ENCODE measurements around the gene SLC4A5. TPM values are rescaled to one million over a fixed set of nuclear protein-coding genes. Genes with fewer than 3 reads are reported as not detected.

Gene SLC4A5
- total RNA-seq, 1 donor from 2014 or later: 4.4 TPM

DNA sequence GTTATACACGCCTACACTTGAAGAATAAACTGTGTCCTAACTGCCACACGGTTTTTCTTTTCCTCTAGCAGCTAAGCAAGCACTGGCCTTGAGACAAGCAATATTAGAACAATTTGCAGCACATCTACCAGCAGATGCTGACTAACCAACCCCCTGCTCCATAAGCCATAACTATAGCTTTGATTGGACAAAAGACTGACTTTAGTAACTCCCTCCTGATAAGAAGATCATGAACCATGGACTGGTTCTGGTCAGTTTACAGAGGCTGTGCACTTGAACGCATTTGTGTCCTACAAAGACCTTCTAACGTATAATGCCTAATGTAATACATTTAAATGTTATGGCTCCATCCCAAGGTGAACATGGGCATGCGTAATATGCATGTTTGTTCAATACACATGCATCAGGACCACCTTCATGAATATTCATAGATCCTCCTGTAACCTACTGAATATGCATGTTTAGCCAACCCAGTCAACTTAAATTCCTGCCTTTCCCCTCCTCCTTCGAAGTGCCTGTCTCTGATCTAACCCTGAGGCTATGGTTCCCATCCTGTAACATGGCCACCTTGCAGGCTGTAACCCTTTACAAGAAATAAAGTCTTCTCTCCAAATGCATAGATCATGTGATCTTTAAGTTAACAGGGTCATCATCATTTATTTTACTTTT is 26.5 kb downstream of the SLC4A5 start:
- Histone ChIP-seq H3K4me3 (no peak overlapping the region), H3K4me1 (no peaks in the 10 kb centered on the region), H3K9me3 (no peaks in the 10 kb centered on the region), H3K36me3 (no peaks in the 10 kb centered on the region), H3K27ac (no peak overlapping the region), H3K27me3 (no peaks in the 10 kb centered on the region)
- no peak for TF ChIP-seq POLR2AphosphoS5 (IDR thresholded peaks at IDR 0.05; ENCODE audit: insufficient read depth in 1 of 2, low read depth in 1 of 2)
- TF ChIP-seq, protein P1, sequence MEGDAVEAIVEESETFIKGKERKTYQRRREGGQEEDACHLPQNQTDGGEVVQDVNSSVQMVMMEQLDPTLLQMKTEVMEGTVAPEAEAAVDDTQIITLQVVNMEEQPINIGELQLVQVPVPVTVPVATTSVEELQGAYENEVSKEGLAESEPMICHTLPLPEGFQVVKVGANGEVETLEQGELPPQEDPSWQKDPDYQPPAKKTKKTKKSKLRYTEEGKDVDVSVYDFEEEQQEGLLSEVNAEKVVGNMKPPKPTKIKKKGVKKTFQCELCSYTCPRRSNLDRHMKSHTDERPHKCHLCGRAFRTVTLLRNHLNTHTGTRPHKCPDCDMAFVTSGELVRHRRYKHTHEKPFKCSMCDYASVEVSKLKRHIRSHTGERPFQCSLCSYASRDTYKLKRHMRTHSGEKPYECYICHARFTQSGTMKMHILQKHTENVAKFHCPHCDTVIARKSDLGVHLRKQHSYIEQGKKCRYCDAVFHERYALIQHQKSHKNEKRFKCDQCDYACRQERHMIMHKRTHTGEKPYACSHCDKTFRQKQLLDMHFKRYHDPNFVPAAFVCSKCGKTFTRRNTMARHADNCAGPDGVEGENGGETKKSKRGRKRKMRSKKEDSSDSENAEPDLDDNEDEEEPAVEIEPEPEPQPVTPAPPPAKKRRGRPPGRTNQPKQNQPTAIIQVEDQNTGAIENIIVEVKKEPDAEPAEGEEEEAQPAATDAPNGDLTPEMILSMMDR (IDR thresholded peaks at IDR 0.05): no peak
- no peak for TF ChIP-seq POLR2A (IDR thresholded peaks at IDR 0.05)
- intact Hi-C loops (cut with DNase I): no loop called here
- DNase-seq (ENCODE audit: extremely low spot score in 2 of 2): no peak

DNA sequence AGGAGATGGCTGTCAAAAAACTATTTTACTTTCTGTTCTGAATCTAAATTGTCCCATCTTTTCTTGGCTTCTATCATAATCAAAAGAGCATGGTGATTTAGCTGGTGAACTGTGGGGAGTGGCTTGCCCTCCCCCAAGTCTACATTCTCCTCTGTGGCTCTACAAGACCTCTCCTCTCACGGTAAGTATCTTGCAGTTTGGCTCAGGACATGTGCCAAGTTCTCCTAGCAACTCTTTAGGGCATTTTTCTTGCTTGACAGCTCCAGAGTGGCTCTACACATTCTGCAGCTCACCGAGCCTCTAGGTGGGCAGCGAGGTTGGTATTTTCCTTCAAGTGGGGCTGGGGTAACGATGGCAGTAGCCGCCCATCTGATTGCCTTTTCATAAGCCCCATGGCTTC is 29.1 kb downstream of the SLC4A5 start:
- Histone ChIP-seq H3K4me1 (no peaks in the 10 kb centered on the region), H3K27ac (no peak overlapping the region), H3K4me3 (no peak overlapping the region), H3K36me3 (no peaks in the 10 kb centered on the region), H3K9me3 (no peaks in the 10 kb centered on the region), H3K27me3 (no peaks in the 10 kb centered on the region)
- intact Hi-C loops (cut with DNase I): no loop called here
- no peak for DNase-seq (ENCODE audit: extremely low spot score in 2 of 2)
- no peak for TF ChIP-seq POLR2AphosphoS5 (IDR thresholded peaks at IDR 0.05; ENCODE audit: insufficient read depth in 1 of 2, low read depth in 1 of 2)
- TF ChIP-seq, protein P1 (IDR thresholded peaks at IDR 0.05): no peak
- TF ChIP-seq POLR2A (IDR thresholded peaks at IDR 0.05): no peak

DNA sequence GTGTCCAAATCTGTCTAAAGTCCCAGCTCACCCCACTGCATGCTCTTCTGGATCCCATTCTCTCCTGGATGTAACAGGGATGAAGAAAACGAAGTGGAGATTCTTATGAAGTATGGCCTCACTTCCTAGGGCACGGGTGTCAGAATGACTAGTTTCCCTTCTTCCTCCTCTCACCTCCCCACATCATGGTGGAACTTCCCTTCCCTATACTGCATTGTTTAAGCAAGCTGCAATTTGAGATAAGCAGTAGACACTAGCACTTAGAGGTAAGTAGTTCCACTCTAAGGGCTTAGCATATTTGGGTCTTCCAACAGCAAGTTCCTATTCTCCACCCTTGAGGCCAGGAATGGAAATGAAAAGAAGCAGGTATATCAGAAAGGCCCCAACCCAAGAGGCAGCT is 29.7 kb downstream of the SLC4A5 start:
- no peak for DNase-seq (ENCODE audit: extremely low spot score in 2 of 2)
- H3K9me3 ChIP-seq: no peaks in the 10 kb centered on the region
- H3K4me3 ChIP-seq: no peak overlapping the region
- no peaks in the 10 kb centered on the region for H3K36me3 ChIP-seq
- intact Hi-C loops (cut with DNase I): no loop called here
- no peak overlapping the region for H3K27ac ChIP-seq
- TF ChIP-seq POLR2A (IDR thresholded peaks at IDR 0.05) (no peak), POLR2AphosphoS5 (IDR thresholded peaks at IDR 0.05; ENCODE audit: insufficient read depth in 1 of 2, low read depth in 1 of 2) (no peak)
- TF ChIP-seq, protein P1 (IDR thresholded peaks at IDR 0.05): no peak
- H3K4me1 ChIP-seq: no peaks in the 10 kb centered on the region
- no peaks in the 10 kb centered on the region for H3K27me3 ChIP-seq

DNA sequence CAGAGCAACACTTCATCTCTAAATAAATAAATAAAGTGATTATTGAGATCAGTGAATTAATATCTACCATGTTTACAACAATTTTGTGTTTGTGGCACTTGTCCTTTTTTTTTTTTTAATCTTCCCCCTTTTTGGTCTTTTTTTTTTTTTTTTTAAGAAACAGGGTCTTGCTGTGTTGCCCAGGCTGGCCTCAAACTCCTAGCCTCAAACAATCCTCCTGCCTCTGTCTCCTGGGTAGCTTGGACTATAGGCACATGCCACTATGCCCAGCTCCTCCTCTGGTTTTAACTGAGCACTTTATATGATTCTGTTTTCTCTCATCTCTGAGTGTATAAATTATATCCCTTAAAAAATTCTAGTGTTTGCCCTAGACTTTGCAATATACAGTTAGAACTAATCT is 30.3 kb downstream of the SLC4A5 start:
- no peak overlapping the region for H3K4me3 ChIP-seq
- TF ChIP-seq POLR2AphosphoS5 (IDR thresholded peaks at IDR 0.05; ENCODE audit: insufficient read depth in 1 of 2, low read depth in 1 of 2) (no peak), POLR2A (IDR thresholded peaks at IDR 0.05) (no peak)
- TF ChIP-seq, protein P1 (IDR thresholded peaks at IDR 0.05): no peak
- no peaks in the 10 kb centered on the region for H3K9me3 ChIP-seq
- H3K36me3 ChIP-seq: no peaks in the 10 kb centered on the region
- no peak for DNase-seq (ENCODE audit: extremely low spot score in 2 of 2)
- intact Hi-C loops (cut with DNase I): no loop called here
- no peaks in the 10 kb centered on the region for H3K27me3 ChIP-seq
- H3K27ac ChIP-seq: no peak overlapping the region
- H3K4me1 ChIP-seq: no peaks in the 10 kb centered on the region

DNA sequence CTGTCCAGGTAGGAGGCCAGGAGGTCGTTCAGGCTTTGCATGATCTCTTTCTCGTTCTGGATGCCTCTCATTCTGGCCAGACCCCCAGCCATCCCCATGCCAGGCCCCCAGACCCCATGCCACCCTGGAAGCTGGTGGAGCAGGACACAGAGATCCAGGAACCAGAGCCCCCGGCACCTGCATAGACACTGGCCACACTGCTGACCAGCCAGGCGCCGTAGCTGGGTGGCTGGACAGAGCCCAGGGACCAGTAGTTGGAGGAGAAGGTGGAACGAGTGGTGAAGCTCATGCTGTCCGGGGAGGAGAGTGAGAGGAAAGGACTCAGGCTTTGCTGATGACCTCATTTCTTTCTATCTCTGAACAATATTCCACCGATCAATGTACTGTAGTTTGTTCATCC is 35.5 kb downstream of the SLC4A5 start:
- TF ChIP-seq POLR2AphosphoS5 (IDR thresholded peaks at IDR 0.05; ENCODE audit: insufficient read depth in 1 of 2, low read depth in 1 of 2) (no peak), POLR2A (IDR thresholded peaks at IDR 0.05) (no peak)
- TF ChIP-seq, protein P1 (IDR thresholded peaks at IDR 0.05): no peak
- Histone ChIP-seq H3K36me3 (no peaks in the 10 kb centered on the region), H3K27ac (no peak overlapping the region), H3K4me3 (no peak overlapping the region), H3K4me1 (no peaks in the 10 kb centered on the region), H3K9me3 (no peaks in the 10 kb centered on the region), H3K27me3 (no peaks in the 10 kb centered on the region)
- intact Hi-C loops (cut with DNase I): no loop called here
- no peak for DNase-seq (ENCODE audit: extremely low spot score in 2 of 2)
